GM15510 (cell line): Measurements from ENCODE around the gene ZNF613.

ENCODE experiments used
- POLR2A ChIP-seq: IDR thresholded peaks from 3 replicates; pipeline ENCODE4 v1.6.1; 2011; ENCODE audit warnings: borderline replicate concordance; ENCODE audit not compliant: insufficient read length; ENCODE audit errors: extremely low read depth

Gene ZNF613

GRCh38 chr19:51921949-51922348 lies 5.3 kb upstream of the ZNF613 start:
- TF ChIP-seq POLR2A: no peak

- no peak for TF ChIP-seq POLR2A
Measured at GRCh38 chr19:51926426-51926783, 867 bp upstream of the ZNF613 start.

DNA sequence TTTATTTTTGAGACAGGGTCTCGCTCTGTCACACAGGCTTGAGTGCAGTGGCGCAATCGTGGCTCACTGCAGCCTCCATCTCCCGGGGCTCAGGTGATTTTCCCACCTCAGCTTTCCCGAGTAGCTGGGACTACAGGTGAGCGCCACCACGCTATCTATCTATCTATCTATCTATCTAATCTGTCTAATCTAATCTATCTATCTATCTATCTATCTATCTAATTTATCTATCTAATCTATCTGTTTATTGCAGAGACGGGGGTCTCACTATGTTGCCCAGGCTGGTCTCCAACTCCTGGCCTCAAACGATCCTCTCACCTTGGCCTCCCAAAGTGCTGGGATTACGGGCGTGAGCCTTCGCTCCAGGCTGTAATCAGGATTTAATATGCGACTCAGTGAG lies 587 bp downstream of the ZNF613 start:
- no peak for TF ChIP-seq POLR2A

DNA sequence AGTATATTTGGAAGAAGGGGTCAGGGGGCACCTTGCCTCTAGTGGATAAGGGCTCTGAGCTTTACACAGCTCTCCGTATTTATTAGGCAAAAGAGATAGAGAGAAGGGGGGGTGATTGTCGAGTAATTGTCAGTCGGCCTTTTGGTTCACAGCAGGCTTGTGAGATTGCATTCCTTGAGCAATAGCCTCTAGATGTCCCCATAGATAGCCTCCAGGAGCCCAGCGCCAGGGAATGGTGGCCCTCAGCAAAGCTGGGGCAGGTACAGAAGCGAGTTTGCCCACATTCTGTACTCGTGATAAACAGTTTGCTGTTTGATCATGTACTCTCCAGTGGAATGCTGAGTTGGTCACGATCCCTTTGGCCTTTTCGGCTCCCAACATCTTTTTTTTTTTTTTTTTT lies 4.6 kb downstream of the ZNF613 start:
- TF ChIP-seq POLR2A: no peak

GRCh38 chr19:51938936-51939335 lies 11.7 kb downstream of the ZNF613 start:
- no peak for TF ChIP-seq POLR2A

DNA sequence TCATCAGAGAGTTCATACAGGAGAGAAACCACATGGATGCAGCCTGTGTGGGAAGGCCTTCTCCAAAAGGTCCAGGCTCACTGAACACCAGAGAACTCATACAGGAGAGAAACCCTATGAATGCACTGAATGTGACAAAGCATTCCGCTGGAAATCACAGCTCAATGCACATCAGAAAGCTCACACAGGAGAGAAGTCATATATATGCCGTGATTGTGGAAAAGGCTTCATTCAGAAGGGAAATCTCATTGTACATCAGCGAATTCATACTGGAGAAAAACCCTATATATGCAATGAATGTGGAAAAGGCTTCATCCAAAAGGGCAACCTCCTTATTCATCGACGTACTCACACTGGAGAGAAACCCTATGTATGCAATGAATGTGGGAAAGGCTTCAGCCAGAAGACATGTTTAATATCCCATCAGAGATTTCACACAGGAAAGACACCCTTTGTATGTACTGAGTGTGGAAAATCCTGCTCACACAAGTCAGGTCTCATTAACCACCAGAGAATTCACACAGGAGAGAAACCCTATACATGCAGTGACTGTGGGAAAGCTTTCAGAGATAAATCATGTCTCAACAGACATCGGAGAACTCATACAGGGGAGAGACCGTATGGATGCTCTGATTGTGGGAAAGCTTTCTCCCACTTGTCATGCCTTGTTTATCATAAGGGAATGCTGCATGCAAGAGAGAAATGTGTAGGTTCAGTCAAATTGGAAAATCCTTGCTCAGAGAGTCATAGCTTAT lies 17.7 kb downstream of the ZNF613 start:
- TF ChIP-seq POLR2A: no peak

DNA sequence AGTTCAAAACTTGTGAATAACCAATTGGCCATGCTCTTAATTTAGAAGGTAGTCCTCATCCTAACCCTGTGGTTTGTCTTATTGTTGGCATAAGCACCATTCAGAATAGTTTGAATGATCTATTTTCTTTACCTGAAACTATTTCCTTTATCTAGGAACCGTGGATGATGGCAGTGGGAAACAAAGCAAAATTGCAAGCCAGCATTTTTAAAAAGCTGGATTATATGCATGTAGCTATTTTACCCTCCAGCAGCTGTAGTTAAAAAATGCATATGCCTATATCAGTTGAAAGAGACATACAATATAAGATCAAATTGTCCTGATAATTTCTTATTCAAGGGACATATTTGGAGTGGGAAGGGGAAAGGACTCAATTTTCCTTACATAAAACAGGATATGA lies 19.3 kb downstream of the ZNF613 start:
- TF ChIP-seq POLR2A: no peak

GRCh38 chr19:51948975-51949374 lies 21.7 kb downstream of the ZNF613 start:
- TF ChIP-seq POLR2A: no peak

DNA sequence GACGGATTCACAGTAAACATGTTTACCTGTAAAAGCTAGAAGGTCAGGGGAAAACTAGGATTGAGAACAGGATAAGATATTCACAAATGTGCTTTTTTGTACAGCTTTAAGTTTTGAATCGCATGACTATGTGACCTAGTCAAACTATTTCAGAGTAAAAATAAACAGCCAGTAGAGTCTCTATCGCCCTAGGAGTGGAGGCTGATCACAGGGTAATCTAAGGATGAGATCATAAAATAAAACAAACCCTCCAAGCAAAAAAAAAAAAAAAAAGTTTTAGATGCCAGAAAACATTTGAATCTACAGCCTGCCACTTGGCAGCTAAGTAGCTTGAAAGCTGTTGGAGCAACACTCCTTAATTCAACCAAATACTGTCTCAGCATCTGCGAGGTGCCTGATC lies 32.5 kb downstream of the ZNF613 start:
- no peak for TF ChIP-seq POLR2A

DNA sequence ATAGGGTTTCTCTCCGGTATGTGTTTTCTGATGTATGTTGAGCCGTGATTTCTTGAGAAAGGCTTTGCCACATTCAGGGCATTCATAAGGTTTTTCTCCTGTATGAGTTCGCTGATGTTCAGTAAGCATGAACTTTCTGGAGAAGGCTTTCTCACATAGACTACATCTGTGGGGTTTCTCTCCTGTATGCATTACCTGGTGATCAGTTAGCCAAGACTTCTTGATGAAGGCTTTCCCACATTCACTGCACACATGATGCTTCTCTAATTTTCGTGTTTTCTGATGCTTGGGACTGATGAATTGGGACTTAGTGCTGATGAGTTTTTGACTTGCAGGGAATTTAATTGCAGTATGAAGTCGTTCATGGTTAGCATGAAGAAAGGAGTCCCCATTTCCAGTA lies 38.3 kb downstream of the ZNF613 start:
- no peak for TF ChIP-seq POLR2A

- no peak for TF ChIP-seq POLR2A
Measured at GRCh38 chr19:51970718-51971117, 43.4 kb downstream of the ZNF613 start.

DNA sequence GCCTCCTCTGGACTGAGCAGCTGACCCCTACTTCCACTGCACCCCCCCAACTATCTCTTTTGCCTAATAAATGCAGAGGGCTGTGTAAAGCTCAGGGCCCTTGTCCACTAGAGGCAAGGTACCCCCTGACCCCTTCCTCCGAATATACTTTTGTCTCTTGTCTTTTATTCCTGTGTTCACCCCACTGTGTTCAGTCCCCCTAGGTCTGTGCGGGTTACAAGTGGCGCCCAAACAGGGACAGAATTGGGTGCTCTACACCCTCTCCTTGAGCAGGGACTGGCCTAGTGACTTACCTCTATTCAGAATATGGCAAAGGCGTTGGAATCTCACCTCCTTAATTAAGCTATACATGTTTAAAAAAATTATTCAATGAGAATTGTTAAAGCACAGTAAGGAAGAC lies 44.4 kb downstream of the ZNF613 start:
- TF ChIP-seq POLR2A: no peak

DNA sequence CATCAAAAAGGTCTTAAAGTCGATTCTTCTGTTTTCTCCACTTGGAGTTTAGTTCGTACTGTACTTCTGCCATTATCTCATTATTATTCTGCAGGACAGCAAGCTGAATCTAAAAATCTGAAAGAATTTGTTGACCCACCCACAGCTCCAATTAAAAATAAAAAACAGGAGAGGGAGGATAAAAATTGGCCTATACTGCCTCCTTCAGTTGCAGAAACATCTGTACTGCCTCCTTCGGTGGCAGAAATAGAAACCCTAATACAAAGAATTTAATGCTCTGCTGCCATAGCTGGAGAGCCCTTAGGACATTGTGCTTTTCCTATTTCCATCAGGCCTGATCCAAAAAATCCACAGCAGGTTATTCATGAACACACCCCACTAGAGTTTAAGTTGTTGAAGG lies 49.6 kb downstream of the ZNF613 start:
- no peak for TF ChIP-seq POLR2A

GRCh38 chr19:51977346-51977745 lies 50.1 kb downstream of the ZNF613 start:
- TF ChIP-seq POLR2A: no peak

DNA sequence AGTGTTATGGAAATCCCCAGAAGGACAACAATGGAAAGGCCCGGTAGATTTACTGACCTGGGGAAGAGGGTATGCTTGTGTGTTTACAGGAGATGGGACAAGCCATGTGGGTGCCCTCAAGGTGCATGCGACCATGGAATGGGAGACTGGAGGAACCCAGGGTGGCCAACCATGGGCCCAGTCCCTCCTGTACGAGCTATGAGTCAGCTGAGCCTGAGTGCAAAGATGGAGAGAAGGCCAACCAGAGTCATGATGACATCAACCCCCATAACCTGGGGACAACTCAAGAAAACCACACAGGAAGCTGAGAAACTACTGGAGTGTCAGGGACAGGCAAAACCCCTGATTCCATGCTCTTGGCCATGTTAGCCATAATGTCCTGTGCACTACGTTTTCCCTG lies 51.6 kb downstream of the ZNF613 start:
- no peak for TF ChIP-seq POLR2A

GRCh38 chr19:51980116-51980736 lies 53.0 kb downstream of the ZNF613 start:
- no peak for TF ChIP-seq POLR2A
